ENCODE results near the gene CCN6.

- TF ChIP-seq CTCF (IDR thresholded peaks at IDR 0.05), result no peak
- no peak for TF ChIP-seq EP300 (IDR thresholded peaks at IDR 0.05)
- no peak for TF ChIP-seq POLR2A (IDR thresholded peaks at IDR 0.05)
Observed at GRCh38 chr6:112008482-112008881, 45.4 kb upstream of the CCN6 start.

Measured in tibial nerve (tissue), 4 donors.